ENCODE results near the gene KIF23.

DNA sequence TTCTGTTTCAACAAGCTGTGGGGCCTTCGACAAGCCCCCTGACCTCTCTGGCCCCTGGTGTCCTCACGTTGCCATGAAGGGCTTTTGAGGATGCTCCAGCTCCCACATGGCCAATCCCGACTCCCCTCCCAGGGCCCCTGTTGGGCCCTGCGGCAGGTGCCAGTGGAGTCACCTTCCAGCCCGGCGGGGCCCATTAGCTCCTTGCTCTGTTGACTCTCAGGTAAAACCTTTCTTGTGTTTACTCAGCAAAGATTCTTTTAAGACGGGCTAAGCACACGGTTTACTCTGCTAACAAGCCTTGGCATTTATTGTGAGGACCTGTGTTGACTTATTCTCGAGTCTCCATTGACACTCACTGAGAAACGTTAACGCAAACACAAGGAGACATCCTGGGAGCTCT, 53.5 kb downstream of the KIF23 start:
- TF ChIP-seq, protein P1, sequence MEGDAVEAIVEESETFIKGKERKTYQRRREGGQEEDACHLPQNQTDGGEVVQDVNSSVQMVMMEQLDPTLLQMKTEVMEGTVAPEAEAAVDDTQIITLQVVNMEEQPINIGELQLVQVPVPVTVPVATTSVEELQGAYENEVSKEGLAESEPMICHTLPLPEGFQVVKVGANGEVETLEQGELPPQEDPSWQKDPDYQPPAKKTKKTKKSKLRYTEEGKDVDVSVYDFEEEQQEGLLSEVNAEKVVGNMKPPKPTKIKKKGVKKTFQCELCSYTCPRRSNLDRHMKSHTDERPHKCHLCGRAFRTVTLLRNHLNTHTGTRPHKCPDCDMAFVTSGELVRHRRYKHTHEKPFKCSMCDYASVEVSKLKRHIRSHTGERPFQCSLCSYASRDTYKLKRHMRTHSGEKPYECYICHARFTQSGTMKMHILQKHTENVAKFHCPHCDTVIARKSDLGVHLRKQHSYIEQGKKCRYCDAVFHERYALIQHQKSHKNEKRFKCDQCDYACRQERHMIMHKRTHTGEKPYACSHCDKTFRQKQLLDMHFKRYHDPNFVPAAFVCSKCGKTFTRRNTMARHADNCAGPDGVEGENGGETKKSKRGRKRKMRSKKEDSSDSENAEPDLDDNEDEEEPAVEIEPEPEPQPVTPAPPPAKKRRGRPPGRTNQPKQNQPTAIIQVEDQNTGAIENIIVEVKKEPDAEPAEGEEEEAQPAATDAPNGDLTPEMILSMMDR (IDR thresholded peaks at IDR 0.05; ENCODE audit: borderline replicate concordance, extremely low read depth, low read length, poor library complexity, severe bottlenecking), result no peak
- TF ChIP-seq EZH2 (IDR thresholded peaks at IDR 0.05; ENCODE audit: borderline replicate concordance, low read depth, low read length, severe bottlenecking), result no peak
